Peyer's patch (tissue), 4 donors: ENCODE results near the gene CACNG4.

Experiments
- CTCF ChIP-seq, 6 experiments: fragments of 450-650 bp in 4 of 6; fragments of 200-600 bp in 2 of 6; sonication (generic) in 1 of 6; IDR thresholded peaks; one replicate each; pipeline ENCODE4 v1.5.1; 2017 to 2019; ENCODE audit warnings: antibody characterized with exemption in 6 of 6, mild to moderate bottlenecking in 3 of 6, moderate library complexity in 1 of 6
- POLR2A ChIP-seq, 2 donors: fragments of 450-650 bp; IDR thresholded peaks; one replicate each; pipeline ENCODE4 v1.5.1; 2017; ENCODE audit warnings: antibody characterized with exemption in 2 of 2, mild to moderate bottlenecking in 2 of 2, moderate library complexity in 2 of 2

- TF ChIP-seq CTCF (IDR thresholded peaks at IDR 0.05) = no peak
- TF ChIP-seq POLR2A (IDR thresholded peaks at IDR 0.05) = no peak
These were observed 104.5 kb downstream of the CACNG4 start for GRCh38 chr17:67068999-67069398.
